HG02798 (cell line): Measurements from ENCODE around the gene FMNL3.
"Not testable (repeated sequence)": the region's sequence is repeated elsewhere in the genome, so short reads cannot be mapped to it uniquely, and the experiment has no call there.

Experiments used
- ATAC-seq: cut with Tn5 transposase; IDR thresholded peaks from one replicate; pipeline ENCODE4 v1.9.1; 2021; ENCODE audit warnings: mild to moderate bottlenecking; ENCODE audit not compliant: unreplicated experiment, poor library complexity

Gene FMNL3

DNA sequence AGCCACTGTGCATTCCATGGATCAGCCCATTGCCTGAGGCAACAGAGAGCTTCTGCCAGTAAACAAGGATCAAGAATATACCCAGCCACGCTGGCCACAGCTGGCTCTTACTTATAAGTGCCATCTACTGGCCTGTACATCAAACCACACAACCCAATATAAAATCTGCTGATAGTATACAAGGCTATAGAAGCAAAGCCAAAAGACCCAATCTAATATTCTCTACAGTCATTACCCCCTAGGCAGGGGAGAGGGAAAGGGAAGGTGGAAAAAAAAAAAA lies 97.4 kb downstream of the FMNL3 start:
- no peak for ATAC-seq

DNA sequence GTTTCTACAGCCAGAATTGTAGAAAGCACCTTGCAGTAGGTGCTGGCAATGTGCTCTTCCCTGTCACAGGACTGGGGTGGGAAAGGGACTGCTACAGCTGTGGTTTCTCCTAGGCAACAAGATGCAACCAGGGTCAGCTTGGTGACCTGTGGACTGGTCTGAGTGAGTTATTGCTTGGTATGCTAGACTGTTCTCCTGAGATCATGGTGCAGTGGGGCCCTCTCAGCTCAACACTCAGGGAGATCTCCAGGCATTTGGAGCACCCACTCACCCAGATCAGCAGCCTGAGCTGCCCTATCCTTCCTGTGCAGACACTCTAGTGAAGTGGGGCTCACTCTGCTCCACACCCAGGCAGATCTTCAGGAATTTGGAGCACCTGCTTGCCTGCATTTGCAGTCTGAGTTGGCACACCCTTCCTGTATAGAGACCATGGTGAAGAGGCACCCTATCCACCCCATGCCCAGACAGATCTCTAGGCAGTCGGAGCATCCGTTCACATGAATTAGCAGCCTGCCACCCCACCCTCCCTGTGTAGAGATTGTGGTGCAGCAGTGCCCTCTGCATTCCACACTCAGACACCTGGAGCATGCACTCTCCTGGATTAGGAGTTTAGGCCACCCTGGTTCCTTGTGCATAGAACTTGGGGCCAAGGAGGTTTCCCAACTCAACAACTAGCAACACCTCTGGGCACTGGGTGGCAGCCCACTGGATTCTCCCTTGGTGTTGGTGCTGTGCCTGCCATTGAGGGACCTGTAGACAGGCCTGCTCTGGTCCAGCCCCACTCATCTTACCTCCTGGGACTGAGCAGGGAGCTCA lies 97.9 kb downstream of the FMNL3 start:
- ATAC-seq: no peak

DNA sequence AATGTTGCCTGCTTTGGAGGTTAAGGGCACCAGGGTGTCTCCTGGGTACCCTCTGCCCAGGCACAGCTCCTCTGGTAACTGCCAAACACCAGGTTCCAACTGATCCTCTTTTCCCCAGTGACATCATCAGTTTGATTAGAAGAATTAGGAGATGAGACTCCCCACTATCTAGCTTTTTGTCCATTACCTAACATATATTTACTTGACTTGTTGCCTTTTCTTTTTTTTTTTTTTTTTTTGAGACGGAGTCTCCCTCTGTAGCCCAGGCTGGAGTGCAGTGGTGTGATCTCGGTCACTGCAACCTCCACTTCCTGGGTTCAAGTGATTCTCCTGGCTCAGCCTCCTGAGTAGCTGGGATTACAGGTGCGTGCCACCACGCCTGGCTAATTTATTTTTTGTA lies 101.7 kb downstream of the FMNL3 start, which contains the start of gene FAM186B:
FAM186B (minus strand) TSS at position 101 of the 400 bp plus-strand sequence. CDS start 162 bp downstream, outside the sequence.
- ATAC-seq: not testable (repeated sequence)

DNA sequence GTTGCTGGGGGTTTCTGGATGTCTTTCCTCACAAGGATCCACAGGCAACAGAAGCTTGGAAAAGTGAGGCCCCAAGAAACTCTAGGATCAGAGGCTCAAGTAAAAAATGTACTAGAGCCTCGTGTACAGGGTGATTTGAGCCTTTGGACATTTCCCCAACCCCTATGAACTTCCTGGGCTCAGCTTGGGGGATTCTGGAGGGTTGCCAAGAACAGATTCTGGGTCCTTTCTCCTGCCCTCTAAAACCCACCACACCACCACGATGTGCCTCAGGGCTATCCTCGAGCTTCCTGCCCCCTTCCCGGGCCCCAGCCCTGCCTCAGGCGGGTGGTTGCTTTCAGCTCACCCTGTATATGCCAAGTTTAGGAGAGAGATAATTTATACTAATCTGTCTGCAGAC lies 102.3 kb downstream of the FMNL3 start:
- no peak for ATAC-seq

DNA sequence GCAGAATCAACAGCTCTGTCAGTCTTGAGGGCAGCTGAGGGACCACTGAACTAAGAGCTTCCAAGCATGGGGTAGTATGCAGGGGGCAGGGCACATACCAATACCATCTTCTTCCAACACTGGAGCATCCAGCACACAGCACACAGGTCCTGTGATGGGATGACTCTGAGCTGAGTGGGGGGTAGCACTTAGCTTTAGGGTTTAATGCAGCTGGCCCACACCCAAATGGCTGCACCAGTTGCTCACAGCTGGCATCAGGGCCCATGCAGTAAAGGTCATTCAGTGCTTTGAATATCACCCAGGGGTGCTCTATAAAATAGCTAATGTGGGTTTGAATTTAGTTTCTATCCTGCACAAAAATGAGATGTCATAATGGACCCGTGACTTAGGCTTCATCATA lies 103.5 kb downstream of the FMNL3 start:
- no peak for ATAC-seq

DNA sequence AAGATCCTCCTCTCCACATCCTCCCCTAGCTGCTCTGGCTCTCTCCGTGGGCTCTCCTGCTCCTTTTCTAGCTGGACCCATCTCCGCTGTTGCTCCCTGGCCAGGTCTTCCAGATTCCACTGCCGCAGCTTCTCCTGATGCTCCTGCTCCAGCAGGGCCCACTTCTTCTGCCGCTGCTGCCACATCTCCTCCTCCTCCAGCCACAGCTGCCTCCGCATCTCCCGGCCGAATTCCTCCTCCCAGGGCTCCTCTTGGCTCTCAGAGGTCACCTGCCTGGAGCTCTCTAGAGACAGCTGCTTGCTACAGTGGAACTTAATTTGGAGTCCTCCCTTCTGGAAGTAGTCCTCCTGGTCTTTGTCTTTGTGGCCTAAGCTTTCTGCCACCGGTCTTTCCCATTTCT lies 107.2 kb downstream of the FMNL3 start:
- no peak for ATAC-seq

DNA sequence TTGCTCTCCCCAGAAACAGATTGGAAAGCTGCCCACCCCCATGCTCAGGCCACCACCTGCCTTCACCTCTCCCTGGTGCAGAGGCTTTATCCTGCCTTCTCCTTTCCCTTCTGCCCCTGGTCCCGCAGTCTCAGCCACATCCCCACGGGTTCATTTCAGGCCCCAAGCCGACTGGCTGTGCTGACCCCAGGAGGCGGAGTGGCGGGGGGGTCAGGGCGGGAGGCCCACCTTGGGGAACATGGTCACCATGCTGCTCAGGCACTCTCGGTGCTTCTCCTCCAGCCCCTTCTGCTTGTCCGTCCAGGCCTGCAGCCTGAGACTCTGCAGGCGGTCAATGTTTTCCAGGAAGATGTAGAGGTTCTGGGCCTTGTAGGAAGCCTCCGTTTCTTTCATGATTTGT lies 108.7 kb downstream of the FMNL3 start:
- ATAC-seq: no peak

DNA sequence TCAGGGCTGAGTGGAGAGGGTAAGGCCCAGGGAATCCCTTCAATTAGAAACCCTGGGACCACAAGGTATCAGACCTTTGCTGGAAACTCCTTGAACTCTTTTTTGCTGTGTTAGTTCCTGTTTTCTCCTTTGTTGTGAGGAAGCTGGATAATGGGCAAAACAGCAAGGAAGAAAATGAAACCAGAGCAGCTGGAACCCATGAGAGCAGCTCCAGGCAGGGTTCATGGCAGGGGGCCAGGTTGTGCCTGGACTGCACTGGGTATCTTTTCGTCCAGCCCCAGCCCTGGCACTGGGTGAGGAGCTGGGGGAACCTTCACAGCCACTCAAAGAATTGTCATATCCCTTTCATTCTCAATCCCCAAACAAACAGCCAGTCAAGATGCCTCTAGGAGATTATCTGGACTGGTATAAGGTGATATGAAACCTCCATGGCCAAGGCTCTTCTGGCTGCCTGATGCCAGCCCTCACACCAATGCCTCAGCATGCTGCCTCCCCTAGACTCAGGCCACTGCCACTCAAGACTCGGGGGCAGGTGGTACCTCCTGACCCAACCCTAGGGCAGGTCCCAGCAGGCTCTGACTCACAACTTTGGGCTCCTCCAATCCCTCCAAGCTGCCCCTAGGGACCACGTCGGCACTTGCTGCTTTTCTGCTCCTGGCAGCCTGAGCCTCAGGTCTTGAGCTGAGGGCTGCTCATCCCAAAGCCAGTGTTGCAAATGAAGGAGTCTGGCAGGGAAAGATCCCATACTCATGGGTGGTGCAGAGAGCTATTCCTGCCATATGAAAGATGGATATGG lies 118.3 kb downstream of the FMNL3 start:
- ATAC-seq: no peak

DNA sequence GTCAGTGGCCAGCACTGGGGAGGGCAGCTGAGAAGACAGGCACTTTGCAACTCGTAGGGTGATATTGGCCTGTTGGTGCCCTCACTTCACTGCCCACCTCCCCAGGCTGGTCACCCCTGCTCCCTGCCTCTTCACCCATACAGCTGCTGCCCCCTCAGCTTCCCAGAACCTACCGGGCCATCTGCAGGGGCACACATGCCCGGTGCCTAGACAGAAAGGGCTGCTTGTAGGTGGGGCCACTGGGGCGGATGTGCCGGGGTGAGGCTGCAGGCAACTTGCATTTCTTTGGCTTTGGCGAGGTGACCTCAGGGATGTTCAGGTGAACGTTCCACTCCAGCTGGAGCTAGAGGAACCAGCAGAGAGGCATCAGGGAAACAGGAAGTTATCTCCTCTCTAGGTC lies 118.9 kb downstream of the FMNL3 start:
- no peak for ATAC-seq

DNA sequence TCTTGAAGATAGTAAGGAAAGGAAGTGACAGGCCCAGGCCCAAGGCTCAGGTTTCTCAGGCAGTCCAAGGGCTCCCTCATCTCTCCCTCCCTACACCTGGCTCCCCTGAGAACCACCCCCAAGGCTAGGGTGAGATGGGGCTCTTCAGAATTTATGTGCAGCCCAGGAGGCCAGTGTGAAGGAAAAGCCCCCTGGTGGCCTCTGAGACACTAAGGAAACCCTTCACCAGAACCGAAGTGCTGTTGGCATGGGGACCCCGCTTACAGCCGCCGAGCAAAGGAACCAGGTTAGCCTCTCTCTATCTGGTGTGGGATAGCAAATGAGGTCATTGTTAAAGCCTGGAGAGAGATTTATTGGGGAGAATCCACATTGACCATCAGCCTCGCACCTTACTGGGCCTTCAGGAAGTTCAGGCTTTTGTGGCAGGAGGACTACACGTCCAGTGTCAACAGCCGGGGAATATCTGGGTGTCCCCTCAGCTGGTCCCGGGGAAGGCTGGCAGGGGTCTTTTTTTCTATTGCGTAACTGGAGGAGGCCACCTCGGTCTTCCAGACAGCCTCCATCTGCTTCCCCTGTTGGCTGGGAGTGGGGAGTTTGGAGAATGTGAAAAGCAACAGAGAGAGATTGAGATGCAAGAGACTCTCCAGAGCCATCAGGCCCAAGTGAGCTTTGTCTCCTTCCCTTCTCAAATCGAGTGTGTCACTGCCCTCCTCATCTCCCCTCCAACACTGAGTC lies 119.9 kb downstream of the FMNL3 start:
- ATAC-seq: no peak
